ENCODE measurements around the gene S100A9.
"Not testable (repeated sequence)": the region's sequence is repeated elsewhere in the genome, so short reads cannot be mapped to it uniquely, and the experiment has no call there.

DNA sequence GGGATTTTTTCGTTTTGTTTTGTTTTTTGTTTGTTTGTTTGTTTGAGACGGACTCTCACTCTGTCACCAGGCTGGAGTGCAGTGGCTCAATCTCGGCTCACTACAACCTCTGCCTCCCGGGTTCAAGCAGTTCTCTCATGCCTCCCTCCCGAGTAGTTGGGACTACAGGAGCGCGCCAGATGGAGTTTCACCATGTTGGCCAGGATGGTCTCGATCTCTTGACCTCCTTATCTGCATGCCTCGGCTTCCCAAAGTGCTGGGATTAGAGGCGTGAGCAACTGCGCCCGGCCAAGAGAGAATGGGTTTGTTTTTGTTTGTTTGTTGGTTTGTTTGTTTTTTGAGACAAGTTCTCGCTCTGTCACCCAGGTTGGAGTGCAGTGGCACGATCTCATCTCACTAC, 10.6 kb upstream of the S100A9 start:
- TF ChIP-seq, protein P1, sequence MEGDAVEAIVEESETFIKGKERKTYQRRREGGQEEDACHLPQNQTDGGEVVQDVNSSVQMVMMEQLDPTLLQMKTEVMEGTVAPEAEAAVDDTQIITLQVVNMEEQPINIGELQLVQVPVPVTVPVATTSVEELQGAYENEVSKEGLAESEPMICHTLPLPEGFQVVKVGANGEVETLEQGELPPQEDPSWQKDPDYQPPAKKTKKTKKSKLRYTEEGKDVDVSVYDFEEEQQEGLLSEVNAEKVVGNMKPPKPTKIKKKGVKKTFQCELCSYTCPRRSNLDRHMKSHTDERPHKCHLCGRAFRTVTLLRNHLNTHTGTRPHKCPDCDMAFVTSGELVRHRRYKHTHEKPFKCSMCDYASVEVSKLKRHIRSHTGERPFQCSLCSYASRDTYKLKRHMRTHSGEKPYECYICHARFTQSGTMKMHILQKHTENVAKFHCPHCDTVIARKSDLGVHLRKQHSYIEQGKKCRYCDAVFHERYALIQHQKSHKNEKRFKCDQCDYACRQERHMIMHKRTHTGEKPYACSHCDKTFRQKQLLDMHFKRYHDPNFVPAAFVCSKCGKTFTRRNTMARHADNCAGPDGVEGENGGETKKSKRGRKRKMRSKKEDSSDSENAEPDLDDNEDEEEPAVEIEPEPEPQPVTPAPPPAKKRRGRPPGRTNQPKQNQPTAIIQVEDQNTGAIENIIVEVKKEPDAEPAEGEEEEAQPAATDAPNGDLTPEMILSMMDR (conservative IDR thresholded peaks at IDR 0.05; ENCODE audit: low read depth, low read length): not testable (repeated sequence)
- not testable (repeated sequence) for TF ChIP-seq EZH2 (IDR thresholded peaks at IDR 0.05; ENCODE audit: low read length, unreplicated experiment)
